GM12891 (cell line): Measurements from ENCODE around the gene NECAP2.
"Not testable (repeated sequence)": the region's sequence is repeated elsewhere in the genome, so short reads cannot be mapped to it uniquely, and the experiment has no call there.

Experiments used
- POLR2A ChIP-seq: IDR thresholded peaks from 2 replicates; pipeline ENCODE4 v1.6.1; 2011; ENCODE audit warnings: low read depth, low read length, control low read depth
- POLR2AphosphoS5 ChIP-seq: IDR thresholded peaks from 2 replicates; pipeline ENCODE4 v1.6.1; 2011; ENCODE audit warnings: low read depth, low read length, control low read depth
- POU2F2 ChIP-seq: IDR thresholded peaks from 2 replicates; pipeline ENCODE4 v1.6.1; 2011; ENCODE audit warnings: low read depth, mild to moderate bottlenecking, control low read depth, low read length, moderate library complexity
- TAF1 ChIP-seq: IDR thresholded peaks from 2 replicates; pipeline ENCODE4 v1.6.1; 2011; ENCODE audit warnings: low read depth, low read length, control low read depth

DNA sequence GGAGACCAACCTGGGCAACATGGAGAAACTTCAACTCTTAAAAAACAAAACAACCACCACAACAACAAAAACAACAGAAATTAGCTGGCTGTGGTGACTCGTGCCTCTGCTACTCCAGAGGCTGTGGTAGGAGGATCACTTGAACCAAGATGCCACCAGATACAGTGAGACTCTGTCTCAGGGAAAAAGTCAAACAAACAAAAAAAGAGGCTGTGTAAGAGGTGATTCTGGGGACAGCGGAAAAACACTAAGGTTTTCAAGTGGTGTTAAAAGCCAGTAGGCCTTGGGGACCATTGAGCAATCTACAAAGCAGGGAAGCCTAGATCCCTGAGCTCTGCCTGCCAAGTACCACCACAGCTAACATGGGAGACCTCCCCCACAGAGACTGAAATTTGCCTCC is 65.3 kb downstream of the NECAP2 start:
- not testable (repeated sequence) for TF ChIP-seq POLR2A, POLR2AphosphoS5, TAF1, POU2F2
